ENCODE measurements around the gene RPEL1. TPM values are rescaled to one million over a fixed set of nuclear protein-coding genes. Genes with fewer than 3 reads are reported as not detected.

RPEL1 gene
- not detected for total RNA-seq

DNA sequence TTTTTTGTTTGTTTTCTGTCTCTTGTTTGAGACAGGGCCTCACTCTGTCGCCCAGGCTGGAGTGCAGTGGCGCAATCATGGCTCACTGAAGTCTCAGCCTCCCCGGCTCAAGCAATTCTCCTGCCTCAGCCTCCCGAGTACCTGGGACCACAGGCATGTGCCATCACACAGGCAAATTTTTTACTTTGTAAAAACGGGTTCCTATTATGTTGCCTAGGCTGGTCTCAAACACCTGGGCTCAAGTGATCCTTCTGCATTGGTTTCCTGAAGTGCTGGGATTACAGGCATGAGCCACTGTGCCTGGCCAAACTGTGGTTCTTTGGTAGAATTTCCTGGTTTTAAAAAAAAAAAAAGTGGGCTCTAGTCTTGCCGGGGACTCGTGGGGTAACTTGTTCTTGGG lies at the start of gene RPEL1:
Gene RPEL1, plus strand, starts transcription at position 301 of the 400 bp plus-strand sequence. CDS start 110 bp downstream, outside the sequence.

DNA sequence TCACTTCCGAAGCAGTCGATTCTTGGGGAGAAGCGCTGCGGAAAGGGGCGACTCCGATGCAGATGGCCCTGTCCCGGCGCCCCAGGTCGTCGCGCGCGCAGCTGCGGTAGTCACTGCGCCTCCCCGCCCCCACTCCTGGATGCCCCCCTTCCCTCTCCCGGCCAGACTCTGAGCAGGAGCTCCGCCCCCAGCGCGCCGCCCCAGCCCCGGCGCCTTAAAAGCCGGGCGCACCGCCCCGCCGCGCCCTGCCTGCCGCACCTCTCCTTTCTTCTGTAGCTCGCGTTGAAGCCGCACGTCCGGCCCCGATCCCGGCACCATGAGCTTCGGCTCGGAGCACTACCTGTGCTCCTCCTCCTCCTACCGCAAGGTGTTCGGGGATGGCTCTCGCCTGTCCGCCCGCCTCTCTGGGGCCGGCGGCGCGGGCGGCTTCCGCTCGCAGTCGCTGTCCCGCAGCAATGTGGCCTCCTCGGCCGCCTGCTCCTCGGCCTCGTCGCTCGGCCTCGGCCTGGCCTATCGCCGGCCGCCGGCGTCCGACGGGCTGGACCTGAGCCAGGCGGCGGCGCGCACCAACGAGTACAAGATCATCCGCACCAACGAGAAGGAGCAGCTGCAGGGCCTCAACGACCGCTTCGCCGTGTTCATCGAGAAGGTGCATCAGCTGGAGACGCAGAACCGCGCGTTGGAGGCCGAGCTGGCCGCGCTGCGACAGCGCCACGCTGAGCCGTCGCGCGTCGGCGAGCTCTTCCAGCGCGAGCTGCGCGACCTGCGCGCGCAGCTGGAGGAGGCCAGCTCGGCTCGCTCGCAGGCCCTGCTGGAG lies 31.4 kb downstream of the RPEL1 start, which contains the start of gene INA:
Gene INA, plus strand, starts transcription at position 243 of the 817 bp plus-strand sequence. Its CDS starts 74 bp downstream, at position 317.

Other genes starting within 250 kb of the RPEL1 start
- 108 TPM for gene NT5C2, start 52.6 kb upstream of the RPEL1 start, total RNA-seq
- 0.58 TPM for gene INA, start 31.3 kb downstream of the RPEL1 start, total RNA-seq
- gene PCGF6, start 105.3 kb downstream of the RPEL1 start, total RNA-seq: 8.6 TPM
- 6.1 TPM for gene TAF5, start 122.1 kb downstream of the RPEL1 start, total RNA-seq
- gene ATP5MK, start 150.6 kb downstream of the RPEL1 start, total RNA-seq: 117 TPM
- 31.6 TPM for gene PDCD11, start 150.7 kb downstream of the RPEL1 start, total RNA-seq
- gene CALHM2, start 206.5 kb downstream of the RPEL1 start, total RNA-seq: 21.1 TPM
- gene CALHM1, start 213.0 kb downstream of the RPEL1 start, total RNA-seq: not detected
- gene CALHM3, start 233.4 kb downstream of the RPEL1 start, total RNA-seq: not detected
- gene NEURL1, start 247.8 kb downstream of the RPEL1 start, total RNA-seq: 15.0 TPM